ENCODE measurements around the gene SCN1B.
"Not testable (repeated sequence)": the region's sequence is repeated elsewhere in the genome, so short reads cannot be mapped to it uniquely, and the experiment has no call there.

DNA sequence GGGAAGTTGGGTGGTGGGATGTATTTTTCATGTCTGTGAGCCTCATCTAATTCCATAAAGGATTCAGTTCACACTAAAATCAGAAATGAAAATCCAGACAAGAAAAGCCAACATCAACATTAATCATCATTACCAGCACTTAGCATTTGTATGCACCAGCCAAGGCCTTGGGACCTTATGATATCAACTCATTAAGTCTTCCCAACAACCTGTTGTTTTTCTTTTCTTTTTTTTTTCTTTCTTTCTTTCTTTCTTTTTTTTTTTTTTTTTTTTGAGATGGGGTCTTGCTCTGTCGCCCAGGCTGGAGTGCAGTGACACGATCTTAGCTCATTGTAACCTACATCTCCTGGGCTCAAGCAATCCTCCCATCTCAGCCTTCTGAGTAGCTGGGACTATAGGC, 20.4 kb downstream of the SCN1B start:
- not testable (repeated sequence) for TF ChIP-seq POLR2A, CTCF (IDR thresholded peaks at IDR 0.05)
